GM19328 (cell line): ENCODE data around the gene DDHD1.
"Not testable (repeated sequence)": the region's sequence is repeated elsewhere in the genome, so short reads cannot be mapped to it uniquely, and the experiment has no call there.

Source experiments
- ATAC-seq: cut with Tn5 transposase; IDR thresholded peaks from one replicate; pipeline ENCODE4 v1.9.1; 2021; ENCODE audit warnings: mild to moderate bottlenecking, moderate library complexity; ENCODE audit not compliant: unreplicated experiment

Gene DDHD1

DNA sequence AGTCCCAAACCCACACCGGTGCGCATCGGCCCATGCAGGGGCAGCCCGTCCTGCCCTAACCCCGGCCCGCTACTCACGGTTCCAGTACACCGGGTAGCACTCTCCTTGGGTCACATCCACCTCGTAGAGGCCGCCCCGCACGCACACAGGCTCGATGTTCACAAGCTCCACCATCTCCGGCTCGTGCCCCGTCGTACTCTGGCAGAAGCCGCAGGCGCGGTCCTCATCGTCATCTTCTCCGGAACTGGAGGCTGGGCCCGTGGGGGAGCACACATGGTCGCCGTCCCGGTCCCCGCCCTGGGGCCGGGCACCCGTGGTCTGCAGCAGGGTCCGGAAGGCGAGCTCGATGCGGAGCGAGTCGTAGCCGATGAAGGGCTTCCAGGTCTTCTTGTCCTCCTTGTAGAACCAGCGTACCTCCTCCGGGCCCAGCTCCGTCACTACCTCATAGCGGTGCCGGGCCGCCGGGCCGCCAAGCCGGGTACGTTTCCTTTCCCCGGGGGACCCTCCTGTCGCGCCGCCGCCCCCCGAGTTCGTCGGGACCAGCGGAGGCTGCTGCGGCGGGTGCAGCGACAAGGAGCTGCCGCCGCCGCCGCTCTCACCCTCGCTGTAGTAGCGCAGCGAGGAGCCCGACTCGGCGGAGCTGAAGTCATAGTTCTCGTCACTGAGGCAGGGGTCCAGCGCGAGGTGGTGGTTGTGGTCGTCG lies 788 bp downstream of the DDHD1 start:
- ATAC-seq: peak; percentile 24

DNA sequence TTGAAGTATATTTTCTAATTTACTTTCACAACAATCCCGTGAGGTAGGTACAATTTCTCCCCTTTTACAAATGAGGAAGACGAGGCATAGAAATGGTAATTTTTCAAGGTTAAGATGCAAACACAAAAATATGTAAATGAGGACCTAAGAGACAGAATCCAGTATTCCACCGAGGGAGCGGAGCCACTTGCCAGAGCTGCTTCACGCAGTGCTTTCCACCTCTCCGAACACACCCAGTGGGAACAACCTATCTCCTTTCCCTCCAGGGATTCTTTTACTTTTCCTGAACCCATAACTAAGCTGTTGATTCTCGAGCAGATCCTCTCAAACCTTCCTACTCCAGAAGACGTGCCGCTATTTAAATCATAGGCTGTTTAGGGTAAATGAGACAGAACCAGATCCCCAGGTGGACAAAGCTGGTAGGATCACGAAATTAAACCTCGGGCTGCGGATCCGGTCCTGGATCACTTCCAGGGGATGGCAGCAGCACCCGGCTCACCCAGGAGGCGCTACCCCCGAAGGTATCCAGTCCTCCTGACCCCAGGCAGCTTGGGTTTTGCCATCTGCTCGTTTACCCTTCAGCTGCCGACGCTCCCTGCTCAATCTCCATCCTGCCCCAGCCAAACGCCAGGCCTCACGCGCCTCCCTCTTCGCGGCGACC lies 1.5 kb downstream of the DDHD1 start:
- ATAC-seq: no peak

DNA sequence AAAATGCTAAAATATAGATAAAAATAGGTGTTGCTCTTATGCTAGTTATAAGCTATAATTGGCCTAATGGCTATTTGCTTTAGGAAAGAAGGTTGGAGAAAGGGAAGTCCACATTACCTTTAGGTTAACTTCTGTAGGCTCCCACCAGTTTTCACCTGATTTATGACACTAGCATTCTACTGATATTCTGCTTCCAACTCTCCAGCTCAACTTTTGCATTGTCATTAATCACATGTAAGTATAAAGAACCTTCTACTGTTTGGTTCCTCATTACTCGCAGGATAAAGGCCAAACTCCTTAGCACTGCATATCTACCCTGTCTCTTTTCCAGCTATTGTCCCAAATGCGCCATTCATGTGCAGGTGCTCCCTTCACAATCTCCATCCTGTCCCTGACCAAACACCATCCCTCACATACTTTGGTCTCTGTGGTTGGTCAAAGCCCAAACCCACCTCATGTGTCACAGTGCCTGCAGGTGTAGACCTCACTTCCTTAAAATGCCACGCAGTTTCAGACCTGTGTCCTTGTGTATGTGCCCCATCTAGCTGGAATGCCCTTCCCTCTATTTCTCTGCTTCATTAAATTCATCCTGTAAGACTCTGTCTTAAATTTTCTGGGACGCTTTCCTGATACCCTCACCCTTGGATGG lies 3.3 kb downstream of the DDHD1 start:
- no peak for ATAC-seq

DNA sequence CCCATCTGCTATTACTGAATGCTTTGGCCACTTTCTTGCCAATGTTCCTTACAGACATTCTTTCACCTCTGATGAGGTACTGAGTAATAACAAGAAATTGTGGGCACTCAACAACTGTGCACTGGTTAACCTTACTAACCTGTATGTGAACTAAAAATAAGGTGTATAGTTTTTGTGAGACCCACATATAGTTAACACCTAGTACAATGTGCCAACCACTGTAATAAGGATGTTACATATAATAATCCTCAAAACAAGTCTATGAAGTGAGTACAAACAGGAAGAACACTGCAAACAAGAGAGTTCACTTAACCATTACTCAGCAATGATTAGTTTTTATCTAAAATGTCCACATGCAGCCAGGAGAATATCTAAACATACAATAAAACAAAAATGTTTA lies 4.5 kb downstream of the DDHD1 start:
- no peak for ATAC-seq

DNA sequence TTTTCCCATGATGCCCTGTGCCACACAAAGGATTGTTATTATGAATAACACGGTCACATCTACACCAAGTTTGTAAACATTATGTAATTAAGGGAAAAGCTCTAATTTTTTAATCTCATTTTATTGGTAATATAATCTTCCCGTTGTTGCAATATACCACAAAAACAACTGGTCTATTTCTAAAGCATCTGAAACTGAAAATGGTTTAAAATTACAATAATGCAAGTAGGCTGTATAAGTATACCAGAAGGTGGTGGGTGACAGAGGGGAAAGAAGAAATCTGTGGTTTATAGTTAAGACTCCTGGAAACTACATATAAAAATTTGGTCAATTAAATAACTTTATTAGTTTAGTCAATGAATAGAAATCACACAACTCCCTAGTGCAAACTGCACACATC lies 5.2 kb downstream of the DDHD1 start:
- ATAC-seq: no peak

DNA sequence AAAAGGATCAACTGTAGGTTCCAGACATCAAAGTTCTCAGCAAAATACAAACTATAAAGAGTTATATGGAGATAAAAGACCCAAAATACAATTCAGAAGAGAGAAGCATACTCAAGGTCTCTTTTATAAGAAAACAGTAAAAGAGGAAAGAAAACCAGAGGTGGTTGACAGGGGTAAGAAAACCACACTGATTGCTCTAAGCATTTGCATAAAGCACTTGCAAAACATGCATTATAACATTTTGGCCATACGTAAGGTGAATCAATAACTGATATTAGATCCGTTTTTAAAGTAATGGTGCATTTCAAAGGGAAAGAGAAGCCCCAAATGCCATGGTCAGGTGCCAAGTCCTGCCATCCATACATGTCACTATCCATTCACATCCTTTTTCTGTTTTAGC lies 5.9 kb downstream of the DDHD1 start:
- ATAC-seq: peak; percentile 40

DNA sequence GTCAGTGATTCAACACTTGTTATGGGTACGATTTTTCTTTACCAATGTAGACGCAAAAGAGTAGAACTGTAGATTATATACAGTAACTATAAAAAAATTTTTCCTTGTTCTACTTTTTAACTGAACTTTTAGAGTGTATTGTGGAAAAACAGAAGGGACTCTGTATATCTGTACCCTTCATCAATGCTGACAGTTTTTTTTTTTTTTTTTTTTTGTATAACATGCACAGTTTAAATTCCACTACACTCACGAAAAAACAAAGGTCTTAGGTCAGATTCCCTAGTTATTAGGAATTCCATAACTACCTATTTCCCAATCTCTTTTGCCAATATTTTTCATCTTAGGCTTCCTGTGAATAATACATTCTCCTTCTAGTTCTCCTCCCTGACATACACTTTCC lies 6.4 kb downstream of the DDHD1 start:
- ATAC-seq: no peak

DNA sequence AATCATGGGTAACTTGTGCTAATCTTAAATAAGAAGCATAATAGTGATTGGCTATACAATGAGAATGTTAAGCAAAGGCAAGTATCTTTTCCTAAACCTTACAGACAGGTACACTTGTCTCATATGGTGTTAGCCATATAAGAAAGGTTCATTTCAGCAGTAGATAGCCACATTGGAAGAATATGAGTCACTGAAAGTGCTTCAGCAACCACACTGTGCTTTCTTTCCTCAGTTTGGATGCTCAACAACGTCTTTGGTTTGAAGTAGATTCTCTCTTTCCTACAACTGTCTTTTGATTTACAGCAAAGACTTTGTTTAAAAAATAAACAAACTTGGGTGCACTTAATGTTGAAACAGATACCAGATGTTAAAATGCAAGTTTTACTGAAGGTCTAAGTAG lies 8.9 kb downstream of the DDHD1 start:
- peak; percentile 49 for ATAC-seq

DNA sequence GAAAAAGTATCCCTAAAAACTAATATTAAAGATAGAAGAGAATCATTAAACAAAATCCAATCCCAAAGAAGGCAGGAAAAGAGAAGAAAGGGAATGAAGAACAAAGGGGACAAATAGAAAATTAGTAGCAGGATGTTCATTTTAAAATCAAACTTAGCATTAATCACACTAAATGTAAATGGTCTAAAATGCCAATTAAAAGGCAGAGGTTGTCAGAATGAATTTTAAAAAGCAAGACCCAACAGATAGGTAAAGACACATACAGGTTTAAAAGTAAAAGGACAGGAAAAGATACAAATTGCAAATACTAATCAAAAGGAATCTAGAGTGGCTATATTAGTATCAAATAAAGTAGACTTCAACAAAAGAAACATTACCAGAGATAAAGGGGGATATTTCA lies 12.5 kb downstream of the DDHD1 start:
- no peak for ATAC-seq

DNA sequence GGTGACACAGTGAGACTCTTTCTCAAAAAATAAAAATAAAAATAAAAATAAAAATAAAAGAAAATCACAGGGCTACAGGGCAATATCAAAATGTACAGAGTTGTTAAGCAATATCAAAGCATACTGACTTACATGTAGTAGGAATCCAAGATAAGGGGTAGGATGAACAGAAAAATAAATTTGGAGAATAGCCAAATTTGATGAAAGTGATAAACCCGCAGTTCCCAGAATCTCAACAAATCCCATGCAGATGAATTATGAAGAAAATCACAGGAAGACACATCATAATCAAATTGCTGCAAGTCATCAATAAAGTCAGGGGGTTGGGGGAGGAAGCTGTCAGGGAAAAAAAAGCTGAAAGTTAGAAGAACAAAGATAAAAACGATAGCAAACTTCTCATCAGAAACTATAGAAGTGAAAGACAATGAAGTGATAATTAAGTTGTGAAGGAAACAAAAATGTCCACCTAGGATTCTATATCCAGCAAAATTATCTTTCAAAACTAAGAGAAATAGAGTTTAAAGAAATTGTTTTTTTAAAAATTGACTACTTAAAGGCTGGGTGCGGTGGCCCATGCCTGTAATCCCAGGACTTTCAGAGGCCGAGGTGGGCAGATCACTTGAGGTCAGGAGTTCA lies 15.4 kb downstream of the DDHD1 start:
- ATAC-seq: no peak

DNA sequence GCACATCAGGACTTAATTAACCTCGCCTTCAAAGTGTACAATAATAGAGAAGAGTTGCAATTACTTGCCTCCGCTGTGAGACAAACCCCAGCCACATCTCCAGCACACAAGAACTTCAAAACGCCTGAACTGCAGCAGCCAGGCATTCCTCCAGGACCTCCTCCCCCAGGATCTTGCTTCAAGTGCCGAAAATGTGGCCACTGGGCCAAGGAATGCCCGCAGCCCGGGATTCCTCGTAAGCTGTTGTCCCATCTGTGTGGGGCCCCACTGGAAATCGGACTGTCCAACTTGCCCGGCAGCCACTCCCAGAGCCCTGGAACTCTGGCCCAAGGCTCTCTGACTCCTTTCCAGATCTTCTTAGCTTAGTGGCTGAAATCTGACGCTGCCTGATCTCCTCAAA lies 22.6 kb downstream of the DDHD1 start:
- ATAC-seq: not testable (repeated sequence)

DNA sequence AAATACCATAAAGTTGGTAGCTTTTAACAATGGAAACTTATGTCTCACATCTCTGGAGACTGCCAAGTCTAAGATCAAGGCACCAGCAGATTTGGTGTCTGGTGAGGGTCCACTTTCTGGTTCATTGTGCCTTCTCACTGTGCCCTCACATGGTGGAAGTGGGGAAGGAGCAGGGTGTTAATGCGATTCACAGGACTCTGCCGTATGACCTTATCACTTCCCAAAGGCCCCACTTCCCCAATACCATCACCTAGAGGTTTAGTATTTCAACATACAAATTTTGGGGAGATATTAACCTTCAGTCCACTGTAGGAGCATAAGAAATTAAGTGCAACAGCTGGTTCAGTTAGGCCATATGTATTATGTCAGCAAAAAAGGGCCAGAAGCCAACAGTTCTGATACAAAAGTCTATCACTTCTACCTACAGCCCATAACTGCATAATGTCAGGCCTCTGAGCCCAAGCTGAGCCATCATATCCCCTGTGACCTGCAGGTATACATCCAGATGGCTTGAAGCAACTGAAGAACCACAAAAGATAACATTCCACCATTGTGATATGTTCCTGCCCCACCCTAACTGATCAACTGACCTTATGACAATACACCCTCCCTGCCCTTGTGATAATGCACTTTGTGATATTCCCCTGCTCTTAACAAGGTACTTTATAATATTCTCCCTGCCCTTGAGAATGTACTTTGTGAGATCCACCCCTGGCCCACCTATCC lies 24.7 kb downstream of the DDHD1 start:
- no peak for ATAC-seq

DNA sequence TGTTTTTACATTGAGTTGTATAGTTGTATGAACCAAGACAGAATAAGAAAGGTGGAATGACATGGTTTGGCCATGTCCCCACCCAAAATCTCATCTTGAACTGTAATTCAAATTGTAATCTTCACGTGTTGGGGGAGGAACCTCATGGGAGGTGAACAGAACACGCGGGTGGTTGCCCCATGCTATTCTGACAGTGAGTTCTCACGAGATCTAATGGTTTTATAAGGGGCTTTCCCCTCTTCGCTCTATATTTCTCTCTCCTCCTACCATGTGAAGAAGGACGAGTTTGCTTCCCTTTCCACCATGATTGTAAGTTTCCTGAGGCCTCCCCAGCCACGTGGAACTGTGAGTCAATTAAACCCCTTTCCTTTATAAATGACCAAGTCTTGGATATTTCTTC lies 25.3 kb downstream of the DDHD1 start:
- ATAC-seq: no peak

DNA sequence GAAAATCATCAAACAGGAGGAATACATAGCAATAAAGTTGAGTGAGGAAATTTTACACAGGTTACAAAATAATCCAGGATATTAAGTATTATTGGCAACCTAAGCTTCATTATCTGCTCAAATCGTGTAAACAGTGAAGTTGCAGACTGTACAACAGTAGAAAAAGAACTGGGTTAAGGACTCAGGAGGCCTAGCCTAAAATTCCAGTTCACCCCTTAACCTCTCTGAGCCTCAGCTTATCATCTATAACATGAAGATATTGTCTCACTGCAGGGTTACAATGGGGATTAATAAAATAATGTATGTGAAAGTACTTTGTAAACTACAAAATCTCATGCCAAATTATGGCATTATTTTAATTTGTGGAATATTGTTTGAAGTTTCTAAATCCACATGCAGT lies 26.0 kb downstream of the DDHD1 start:
- no peak for ATAC-seq

DNA sequence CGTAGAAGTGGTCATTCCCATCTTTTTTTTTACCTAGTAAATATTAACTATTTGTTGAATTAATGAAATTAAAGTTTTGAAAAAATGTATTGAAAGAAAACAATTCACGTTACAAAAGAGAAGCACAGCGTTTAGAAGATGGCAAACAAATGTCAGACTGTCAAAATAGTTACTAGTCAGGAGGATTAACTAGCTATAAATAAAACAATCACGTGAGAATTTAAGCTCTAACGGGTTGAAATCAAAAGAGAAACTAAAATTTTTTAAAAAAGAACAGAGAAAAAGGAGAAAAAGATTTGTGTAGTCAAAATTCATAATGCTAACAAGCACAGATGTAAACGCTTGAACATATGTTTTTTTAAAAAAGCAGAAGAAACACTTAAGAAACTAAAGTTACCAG lies 26.4 kb downstream of the DDHD1 start:
- ATAC-seq: no peak

DNA sequence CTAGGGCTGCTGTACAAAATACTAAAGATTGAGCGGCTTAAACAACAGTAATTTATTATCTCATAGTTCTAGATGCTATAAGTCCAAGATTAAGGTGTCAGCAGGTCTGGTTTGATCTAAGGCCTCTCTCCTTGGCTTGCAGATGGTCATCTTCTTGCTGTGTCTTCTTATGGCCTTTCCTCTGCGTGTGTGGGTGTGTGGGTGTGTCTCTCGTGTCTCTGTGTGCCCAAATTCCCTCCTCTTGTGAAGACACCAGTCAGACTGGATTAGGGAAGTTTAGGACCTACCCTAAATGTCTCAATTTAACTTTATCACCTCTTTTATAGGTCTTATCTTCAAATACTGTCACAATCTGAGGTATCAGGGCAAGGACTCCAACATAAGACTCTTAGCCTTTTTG lies 28.3 kb downstream of the DDHD1 start:
- no peak for ATAC-seq

DNA sequence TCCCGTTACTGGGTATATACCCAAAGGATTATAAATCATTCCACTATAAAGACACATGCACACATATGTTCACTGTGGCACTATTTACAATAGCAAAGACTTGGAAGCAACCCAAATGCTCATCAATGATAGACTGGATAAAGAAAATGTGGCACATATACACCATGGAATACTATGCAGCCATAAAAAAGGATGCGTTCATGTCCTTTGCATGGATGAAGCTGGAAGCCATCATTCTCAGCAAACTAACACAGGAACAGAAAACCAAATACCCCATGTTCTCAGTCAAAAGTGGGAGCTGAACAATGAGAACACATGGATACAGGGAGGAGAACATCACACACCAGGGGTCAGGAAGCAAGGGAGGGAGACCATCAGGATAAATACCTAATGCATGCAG lies 31.7 kb downstream of the DDHD1 start:
- not testable (repeated sequence) for ATAC-seq

DNA sequence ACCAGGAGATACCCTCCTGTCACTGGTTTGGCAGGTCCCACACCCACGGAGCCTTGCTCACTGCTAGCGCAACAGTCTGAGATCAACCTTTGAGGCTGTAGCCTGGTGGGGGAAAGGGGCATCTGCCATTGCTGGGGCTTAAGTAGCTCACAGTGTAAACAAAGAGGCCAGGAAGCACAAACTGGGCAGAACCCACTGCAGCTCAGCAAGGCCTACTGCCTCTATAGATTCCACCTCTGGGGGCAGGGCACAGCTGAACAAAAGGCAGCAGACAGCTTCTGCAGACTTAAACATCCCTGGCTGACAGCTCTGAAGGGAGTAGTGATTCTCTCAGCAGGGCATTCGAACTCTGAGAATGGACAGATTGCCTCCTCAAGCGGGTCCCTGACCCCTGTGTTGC lies 35.6 kb downstream of the DDHD1 start:
- ATAC-seq: not testable (repeated sequence)

DNA sequence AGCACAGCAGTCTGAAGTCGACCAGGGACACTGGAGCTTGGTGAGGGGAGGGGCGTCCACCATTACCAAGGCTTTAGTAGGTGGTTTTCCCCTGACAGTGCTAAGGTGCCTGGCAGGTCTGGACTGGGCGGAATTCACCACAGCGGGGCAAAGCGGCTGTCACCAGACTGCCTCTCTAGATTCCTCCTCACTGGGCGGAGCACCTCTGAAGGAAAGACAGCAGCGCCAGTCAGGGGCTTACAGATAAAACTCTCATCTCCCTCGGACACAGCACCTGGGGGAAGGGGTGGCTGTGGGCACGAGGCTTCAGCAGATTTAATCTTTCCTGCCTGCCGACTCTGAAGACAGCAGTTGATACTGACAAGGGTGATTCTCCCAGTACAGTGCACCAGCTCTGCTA lies 39.1 kb downstream of the DDHD1 start:
- no peak for ATAC-seq

DNA sequence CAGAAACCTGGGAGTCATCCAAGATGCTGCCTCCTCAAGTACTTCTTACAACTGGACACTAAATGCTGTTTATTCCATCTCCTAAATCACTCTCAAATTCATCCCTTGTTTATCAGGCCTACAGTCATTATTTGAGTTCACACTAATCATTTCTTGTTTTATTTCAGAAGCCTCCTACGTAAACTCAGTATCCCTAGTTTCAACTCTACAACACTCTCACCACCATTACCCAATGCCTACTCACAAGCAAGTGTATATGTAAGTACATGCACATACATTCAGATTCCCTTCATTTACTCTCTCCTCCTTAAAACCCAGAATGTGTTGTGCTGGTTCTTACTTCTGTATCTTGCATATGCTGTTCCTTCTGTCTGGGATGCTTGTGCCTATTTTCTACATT lies 43.0 kb downstream of the DDHD1 start:
- ATAC-seq: no peak
